K562 (cell line): ENCODE measurements around the gene RPL3. TPM values are rescaled to one million over a fixed set of nuclear protein-coding genes. Genes with fewer than 3 reads are reported as not detected.

Source experiments
- ATAC-seq: fragments of 200-7000 bp; cut with Tn5 transposase; 3 replicates; pipeline ENCODE4 v1.9.1; 2020; ENCODE audit warnings: moderate library complexity
- BruUV-seq: library from RNA; stranded (reverse); fragments of 400-500 nt; replicated peaks from 2 replicates; lab custom pipeline; 2021; lab: Mats Ljungman, UMichigan
- CTCF ChIA-PET: fragments of 300-600 bp; formaldehyde crosslinking; extraction: SDS; loops from one replicate; lab custom pipeline; 2021; ENCODE audit warnings: low intra/inter-chr PET ratio; lab: Yijun Ruan, JAX
- POLR2A ChIA-PET: fragments of 300-600, 350-650 bp; sonication (Branson Sonifier 250); formaldehyde crosslinking; extraction: SDS; loops from one replicate; lab custom pipeline; 2021; ENCODE audit warnings: antibody characterized with exemption, inconsistent platforms; lab: Yijun Ruan, JAX
- DNase-seq, 4 experiments: peaks; one replicate each; pipeline versions ENCODE4 v3.0.0 to v3.0.0-alpha.2; 2011 to 2018; ENCODE audit warnings: low spot score in 3 of 4, mixed read lengths in 3 of 4; ENCODE audit errors: extremely low read depth in 1 of 4
- FAIRE-seq: peaks from 2 replicates; lab custom pipeline; 2011; peaks lifted over from hg19 to GRCh38; lab: Jason Lieb, UNC
- H2AFZ ChIP-seq: 2 replicates; pipeline ENCODE4 v1.6.0; 2011; ENCODE audit warnings: low read depth, low read length, control low read depth, inconsistent platforms
- H3K27ac ChIP-seq: fragments of 200-600 bp; 3 replicates; pipeline ENCODE4 v1.8.0; 2011; ENCODE audit warnings: low read depth, mild to moderate bottlenecking, control low read depth, inconsistent platforms, low read length, moderate library complexity, mixed read lengths; ENCODE audit errors: extremely low read depth
- H3K27me3 ChIP-seq, 2 experiments: fragments of 300-600 bp in 1 of 2; 2 replicates in 1 of 2; 3 replicates in 1 of 2; pipeline versions ENCODE4 v1.6.0 to v1.8.0; 2011; ENCODE audit warnings: inconsistent platforms in 2 of 2, low read length in 2 of 2, mild to moderate bottlenecking in 1 of 2, mixed read lengths in 1 of 2, moderate library complexity in 1 of 2; ENCODE audit not compliant: control insufficient read depth in 2 of 2, insufficient read depth in 2 of 2
- H3K36me3 ChIP-seq: fragments of 300-600 bp; 3 replicates; pipeline ENCODE4 v1.8.0; 2011; ENCODE audit warnings: mild to moderate bottlenecking, low read length, inconsistent platforms; ENCODE audit not compliant: control insufficient read depth, insufficient read depth
- H3K4me1 ChIP-seq, 2 experiments: fragments of 200-600 bp in 1 of 2; replicated peaks in 1 of 2; 2 replicates in 1 of 2; 3 replicates in 1 of 2; pipeline versions ENCODE4 v1.5.1 to v1.8.0; 2011; ENCODE audit warnings: inconsistent platforms in 2 of 2, low read length in 2 of 2, mild to moderate bottlenecking in 1 of 2, mixed read lengths in 1 of 2, moderate library complexity in 1 of 2; ENCODE audit not compliant: control insufficient read depth in 2 of 2, insufficient read depth in 2 of 2
- H3K4me2 ChIP-seq: 2 replicates; pipeline ENCODE4 v1.6.1; 2011; ENCODE audit warnings: low read length, control low read depth, inconsistent platforms, mixed read lengths; ENCODE audit not compliant: insufficient read depth
- H3K4me3 ChIP-seq: fragments of 200-600 bp; sonication (generic), shearing (Covaris generic); 2 replicates; pipeline ENCODE4 v1.5.1; 2016; ENCODE audit warnings: control low read depth, inconsistent platforms
- H3K79me2 ChIP-seq: fragments of 200-600 bp; 3 replicates; pipeline ENCODE4 v1.8.0; 2011; ENCODE audit warnings: low read length, inconsistent platforms; ENCODE audit not compliant: control insufficient read depth, insufficient read depth
- H3K9ac ChIP-seq, 2 experiments: 2 replicates each; pipeline versions ENCODE4 v1.6.0 to v1.6.1; 2011; ENCODE audit warnings: low read depth in 2 of 2, low read length in 2 of 2, control low read depth in 1 of 2, inconsistent platforms in 1 of 2, mild to moderate bottlenecking in 1 of 2, mixed read lengths in 1 of 2; ENCODE audit not compliant: insufficient read depth in 1 of 2
- H3K9me1 ChIP-seq: one replicate; pipeline ENCODE4 v1.6.0; 2011; ENCODE audit warnings: inconsistent platforms, mild to moderate bottlenecking, low read length, moderate library complexity; ENCODE audit not compliant: control insufficient read depth, insufficient read depth
- H3K9me3 ChIP-seq: replicated peaks from 2 replicates; pipeline ENCODE4 v1.5.1; 2011; ENCODE audit warnings: low read depth, low read length, inconsistent platforms; ENCODE audit not compliant: control insufficient read depth, insufficient read depth
- H4K20me1 ChIP-seq: replicated peaks from 2 replicates; pipeline ENCODE4 v1.6.1; 2011; ENCODE audit warnings: low read length, inconsistent platforms, mixed read lengths; ENCODE audit not compliant: control insufficient read depth, insufficient read depth
- CSDE1 ChIP-seq, 2 experiments: fragments of 450-650 bp; IDR thresholded peaks; 2 replicates each; pipeline ENCODE4 v1.6.1; 2016; ENCODE audit warnings: mild to moderate bottlenecking in 1 of 2
- ELF4 ChIP-seq: fragments of 450-650 bp; formaldehyde crosslinking; IDR thresholded peaks from 2 replicates; pipeline ENCODE4 v1.4.0; 2022; ENCODE audit warnings: missing genetic modification characterization
- FOXK1 ChIP-seq: sonication (generic); formaldehyde crosslinking; IDR thresholded peaks from 2 replicates; pipeline ENCODE4 v1.8.0; 2022; ENCODE audit warnings: missing genetic modification reagents, mild to moderate bottlenecking, borderline replicate concordance
- HIVEP1 ChIP-seq: fragments of 250-450 bp; sonication (Bioruptor Pico); IDR thresholded peaks from 2 replicates; pipeline ENCODE4 v1.4.0; 2020; ENCODE audit warnings: mild to moderate bottlenecking
- LARP7 ChIP-seq: fragments of 450-650 bp; IDR thresholded peaks from 2 replicates; pipeline ENCODE4 v1.6.1; 2016
- MTA1 ChIP-seq: fragments of 450-650 bp; IDR thresholded peaks from 2 replicates; pipeline ENCODE4 v1.6.1; 2017; ENCODE audit warnings: borderline replicate concordance
- OTX1 ChIP-seq: fragments of 450-650 bp; formaldehyde crosslinking; IDR thresholded peaks from 2 replicates; pipeline ENCODE4 v1.4.0; 2022; ENCODE audit warnings: mild to moderate bottlenecking
- PKNOX1 ChIP-seq: fragments of 450-650 bp; IDR thresholded peaks from 2 replicates; pipeline ENCODE4 v1.6.1; 2016
- PRDM10 ChIP-seq: fragments of 450-650 bp; IDR thresholded peaks from 2 replicates; pipeline ENCODE4 v1.6.1; 2018; ENCODE audit not compliant: partially characterized antibody
- RAD21 ChIP-seq, 2 experiments: fragments of 250-450 bp in 1 of 2; fragments of 450-650 bp in 1 of 2; sonication (Bioruptor Pico) in 1 of 2; formaldehyde crosslinking in 1 of 2; IDR thresholded peaks in 1 of 2; conservative IDR thresholded peaks in 1 of 2; 2 replicates each; pipeline versions ENCODE4 v1.4.0 to v1.8.0; 2020 to 2022; ENCODE audit warnings: mild to moderate bottlenecking in 2 of 2, moderate library complexity in 1 of 2
- RNF219 ChIP-seq: fragments of 250-450 bp; sonication (Bioruptor Pico); IDR thresholded peaks from 2 replicates; pipeline ENCODE4 v1.5.0; 2022; ENCODE audit warnings: mild to moderate bottlenecking
- SRF ChIP-seq, 2 experiments: fragments of 250-450, 450-650 bp in 1 of 2; sonication (Bioruptor Pico) in 1 of 2; sonication (generic) in 1 of 2; formaldehyde crosslinking; IDR thresholded peaks; 2 replicates each; pipeline versions ENCODE4 v1.5.0 to v1.5.1; 2020 to 2022; ENCODE audit warnings: mild to moderate bottlenecking in 1 of 2, missing genetic modification reagents in 1 of 2
- ZNF512 ChIP-seq: IDR thresholded peaks from 2 replicates; pipeline ENCODE4 v1.6.1; 2016; ENCODE audit warnings: missing genetic modification characterization, missing compliant biosample characterization
- ZNF695 ChIP-seq: fragments of 450-650 bp; formaldehyde crosslinking; IDR thresholded peaks from 2 replicates; pipeline ENCODE4 v1.4.0; 2020; ENCODE audit warnings: mild to moderate bottlenecking, moderate library complexity
- WGBS: fragments of 100-300 bp; shearing (Covaris generic); methylation state at CpG from one replicate; pipeline ENCODE4 v1.1.6; 2016; ENCODE audit warnings: low coverage, mixed read lengths; ENCODE audit not compliant: insufficient coverage; ENCODE audit errors: missing lambda C conversion rate; 5-methylcytosine and 5-hydroxymethylcytosine counted together
- in situ Hi-C: fragments of 300-500 bp; cut with MboI; formaldehyde crosslinking; loops from 4 replicates; pipeline ENCODE4 v1.15.0; 2018; ENCODE audit warnings: inconsistent platforms, mixed read lengths
- intact Hi-C: fragments of 100-400 bp; cut with micrococcal nuclease; formaldehyde crosslinking; loops from 2 replicates; pipeline ENCODE4 v1.14.2; 2022
- polyA plus RNA-seq, 8 experiments: library from polyadenylated mRNA; depleted of rRNA in 4 of 8; stranded (reverse) in 5 of 8; unstranded in 3 of 8; fragments of >200 nt; fragmentation: Nextera tagmentation in 2 of 8; fragmentation: Illumina TruSeq in 1 of 8; extraction: Ambion mirVana in 2 of 8; extraction: Trizol in 1 of 8; gene quantifications; 2 replicates each; pipeline versions ENCODE4 v1.2.1 to v1.2.3, GENCODE V29; 2011 to 2014; ENCODE audit warnings: inconsistent platforms in 1 of 8, missing spikeins in 1 of 8
- total RNA-seq, 7 experiments: library from RNA; depleted of rRNA in 6 of 7; stranded (reverse); fragments of >200 nt in 6 of 7; fragmentation: Illumina TruSeq in 2 of 7; extraction: Trizol in 2 of 7; gene quantifications; 2 replicates each; pipeline versions ENCODE4 v1.2.1 to v1.2.3, GENCODE V29; 2011 to 2021; ENCODE audit warnings: low replicate concordance in 1 of 7

RPL3 gene
- total and polyA plus RNA-seq, 9 of the 15 experiments (the other 6 are each of a cell fraction or from before 2014, with no cell fraction given): 1,624 to 4,066 (median 2,565) TPM

GRCh38 chr22:39325392-39325932 is 6.0 kb upstream of the RPL3 start:
- intact Hi-C loops: no loop called here
- POLR2A ChIA-PET: no interaction called here
- Histone ChIP-seq H3K9me1 (no peaks in the 10 kb centered on the region), H2AFZ (no peak overlapping the region), H3K79me2 (peaks cover 2% of the 10 kb centered on the region; the same call in 1 of the 3 replicates), H4K20me1 (no peaks in the 10 kb centered on the region), H3K9ac (no peak overlapping the region), H3K9me3 (no peaks in the 10 kb centered on the region), H3K36me3 (no peaks in the 10 kb centered on the region), H3K27me3 (no peaks in the 10 kb centered on the region), H3K27ac (no peak overlapping the region), H3K4me2 (no peak overlapping the region), H3K4me3 (no peak overlapping the region), H3K4me1 (peaks cover 0 to 12% of the 10 kb centered on the region in 2 experiments; a peak in 3 of 5 replicates)
- FAIRE-seq (no peak), DNase-seq (no peak), ATAC-seq (no peak)
- 37% methylated on average over 2 of the region's 2 CpGs for WGBS
- CTCF ChIA-PET: no interaction called here
- in situ Hi-C loops: no loop called here
- BruUV-seq: no TSS peak
- TF ChIP-seq CSDE1 (IDR thresholded peaks at IDR 0.05): no peak
- peak; percentile 59; the same call in 1 of the 2 replicates for TF ChIP-seq OTX1
- TF ChIP-seq ZNF695 (CRISPR knock-in tag): no peak
- TF ChIP-seq RAD21 (CRISPR knock-in tag; conservative IDR thresholded peaks at IDR 0.05 in 1 of 2, IDR thresholded peaks at IDR 0.05 in 1 of 2): no peak
- TF ChIP-seq ELF4: peak; percentile 51; the same call in 1 of the 2 replicates
- peak; percentile 48 for TF ChIP-seq PKNOX1
- TF ChIP-seq LARP7: 0 out of 2 replicates have a peak, but pooled peaks have one; percentile 34
- no peak for TF ChIP-seq PRDM10
- TF ChIP-seq ZNF512 (tag): peak; percentile 74
- TF ChIP-seq SRF (CRISPR knock-in tag; IDR thresholded peaks at IDR 0.05): no peak
- no peak for TF ChIP-seq RNF219 (CRISPR knock-in tag)
- peak; percentile 30; the same call in 1 of the 2 replicates for TF ChIP-seq MTA1
- no peak for TF ChIP-seq FOXK1 (CRISPR knock-in tag)
- TF ChIP-seq HIVEP1: no peak
